OCI-LY7 (cell line): Measurements from ENCODE around the gene SMOC2.

Source experiments
- CTCF ChIP-seq: fragments of 200-600 bp; sonication (generic); conservative IDR thresholded peaks from 2 replicates; pipeline ENCODE4 v1.5.1; 2014; ENCODE audit warnings: mild to moderate bottlenecking, antibody characterized with exemption, low read length, moderate library complexity, mixed read lengths
- EZH2phosphoT487 ChIP-seq: fragments of 200-600 bp; sonication (generic); IDR thresholded peaks from 2 replicates; pipeline ENCODE4 v1.6.1; 2018; ENCODE audit warnings: low read depth, borderline replicate concordance, mild to moderate bottlenecking, mixed run types, antibody characterized with exemption, low read length, moderate library complexity, mixed read lengths

GRCh38 chr6:168495636-168496035 is 54.7 kb downstream of the SMOC2 start:
- no peak for TF ChIP-seq CTCF
- TF ChIP-seq EZH2phosphoT487, result no peak
